ENCODE data around the gene ADGRG7. TPM values are rescaled to one million over a fixed set of nuclear protein-coding genes. Genes with fewer than 3 reads are reported as not detected.

The ADGRG7 gene
- total and polyA plus RNA-seq, 4 donors: 2.1 to 65.5 (median 13.7) TPM

DNA sequence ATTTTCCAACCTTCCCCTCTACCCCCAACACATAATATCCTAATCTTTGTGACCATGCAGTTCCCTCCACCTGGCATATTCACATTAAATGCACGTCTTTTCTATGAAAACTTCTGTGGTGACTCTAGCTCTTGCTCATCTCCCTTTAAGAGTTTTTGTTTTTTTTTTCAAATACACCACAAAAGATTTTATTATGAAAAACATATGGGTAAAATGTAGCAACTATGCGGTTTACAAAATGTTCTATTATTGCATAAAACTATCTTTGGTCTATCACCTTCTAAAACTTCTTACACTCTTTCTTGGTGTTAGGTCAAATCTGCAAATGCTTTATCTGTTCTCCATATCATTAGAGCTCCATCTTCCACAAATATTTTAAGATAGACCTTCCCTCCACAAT, 38.6 kb upstream of the ADGRG7 start (continued):
- TF ChIP-seq, protein P1, sequence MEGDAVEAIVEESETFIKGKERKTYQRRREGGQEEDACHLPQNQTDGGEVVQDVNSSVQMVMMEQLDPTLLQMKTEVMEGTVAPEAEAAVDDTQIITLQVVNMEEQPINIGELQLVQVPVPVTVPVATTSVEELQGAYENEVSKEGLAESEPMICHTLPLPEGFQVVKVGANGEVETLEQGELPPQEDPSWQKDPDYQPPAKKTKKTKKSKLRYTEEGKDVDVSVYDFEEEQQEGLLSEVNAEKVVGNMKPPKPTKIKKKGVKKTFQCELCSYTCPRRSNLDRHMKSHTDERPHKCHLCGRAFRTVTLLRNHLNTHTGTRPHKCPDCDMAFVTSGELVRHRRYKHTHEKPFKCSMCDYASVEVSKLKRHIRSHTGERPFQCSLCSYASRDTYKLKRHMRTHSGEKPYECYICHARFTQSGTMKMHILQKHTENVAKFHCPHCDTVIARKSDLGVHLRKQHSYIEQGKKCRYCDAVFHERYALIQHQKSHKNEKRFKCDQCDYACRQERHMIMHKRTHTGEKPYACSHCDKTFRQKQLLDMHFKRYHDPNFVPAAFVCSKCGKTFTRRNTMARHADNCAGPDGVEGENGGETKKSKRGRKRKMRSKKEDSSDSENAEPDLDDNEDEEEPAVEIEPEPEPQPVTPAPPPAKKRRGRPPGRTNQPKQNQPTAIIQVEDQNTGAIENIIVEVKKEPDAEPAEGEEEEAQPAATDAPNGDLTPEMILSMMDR (IDR thresholded peaks at IDR 0.05; ENCODE audit: low read depth, low read length, missing input control): no peak
- TF ChIP-seq FOXA2 (IDR thresholded peaks at IDR 0.05) (no peak), SP1 (IDR thresholded peaks at IDR 0.05) (no peak), HNF4A (conservative IDR thresholded peaks at IDR 0.05) (no peak), NR2F2 (IDR thresholded peaks at IDR 0.05) (no peak), RXRA (IDR thresholded peaks at IDR 0.05) (no peak), JUND (IDR thresholded peaks at IDR 0.05) (no peak), YY1 (IDR thresholded peaks at IDR 0.05) (no peak), EGR1 (IDR thresholded peaks at IDR 0.05; ENCODE audit: low read depth in 2 of 2) (no peak), HNF4G (IDR thresholded peaks at IDR 0.05) (no peak), GABPA (IDR thresholded peaks at IDR 0.05 in 1 of 2, conservative IDR thresholded peaks at IDR 0.05 in 1 of 2) (no peak)
- TF ChIP-seq, protein P2, sequence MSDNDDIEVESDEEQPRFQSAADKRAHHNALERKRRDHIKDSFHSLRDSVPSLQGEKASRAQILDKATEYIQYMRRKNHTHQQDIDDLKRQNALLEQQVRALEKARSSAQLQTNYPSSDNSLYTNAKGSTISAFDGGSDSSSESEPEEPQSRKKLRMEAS (IDR thresholded peaks at IDR 0.05): no peak

DNA sequence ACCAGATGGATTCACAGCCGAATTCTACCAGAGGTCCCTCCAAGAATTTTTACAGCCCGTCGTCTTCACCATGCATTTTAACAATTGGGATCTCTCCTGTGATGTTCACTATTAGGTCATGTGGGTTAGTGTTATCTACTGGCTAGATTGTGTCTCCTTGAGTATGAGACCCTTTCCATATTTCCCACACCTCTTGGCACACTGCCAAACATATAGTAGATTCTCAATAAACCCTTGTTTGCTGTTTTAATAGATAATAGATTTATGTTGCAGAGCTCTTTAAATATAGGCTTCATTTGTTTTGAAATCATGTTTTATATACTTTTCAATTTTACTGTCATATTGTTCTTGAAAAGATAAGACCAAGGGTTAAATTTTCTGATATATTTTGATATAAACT, 34.9 kb upstream of the ADGRG7 start:
- WGBS: 99% methylated on average over 3 of the region's 3 CpGs
- DNase-seq (ENCODE audit: low spot score): no peak
- TF ChIP-seq SP1 (IDR thresholded peaks at IDR 0.05): no peak
- no peak for TF ChIP-seq RAD21 (IDR thresholded peaks at IDR 0.05)
- TF ChIP-seq FOXA1 (IDR thresholded peaks at IDR 0.05): no peak
- no peak for TF ChIP-seq HNF4A (conservative IDR thresholded peaks at IDR 0.05)
- TF ChIP-seq, protein P2 (IDR thresholded peaks at IDR 0.05): no peak
- TF ChIP-seq RXRA (IDR thresholded peaks at IDR 0.05): no peak
- TF ChIP-seq, protein P3, sequence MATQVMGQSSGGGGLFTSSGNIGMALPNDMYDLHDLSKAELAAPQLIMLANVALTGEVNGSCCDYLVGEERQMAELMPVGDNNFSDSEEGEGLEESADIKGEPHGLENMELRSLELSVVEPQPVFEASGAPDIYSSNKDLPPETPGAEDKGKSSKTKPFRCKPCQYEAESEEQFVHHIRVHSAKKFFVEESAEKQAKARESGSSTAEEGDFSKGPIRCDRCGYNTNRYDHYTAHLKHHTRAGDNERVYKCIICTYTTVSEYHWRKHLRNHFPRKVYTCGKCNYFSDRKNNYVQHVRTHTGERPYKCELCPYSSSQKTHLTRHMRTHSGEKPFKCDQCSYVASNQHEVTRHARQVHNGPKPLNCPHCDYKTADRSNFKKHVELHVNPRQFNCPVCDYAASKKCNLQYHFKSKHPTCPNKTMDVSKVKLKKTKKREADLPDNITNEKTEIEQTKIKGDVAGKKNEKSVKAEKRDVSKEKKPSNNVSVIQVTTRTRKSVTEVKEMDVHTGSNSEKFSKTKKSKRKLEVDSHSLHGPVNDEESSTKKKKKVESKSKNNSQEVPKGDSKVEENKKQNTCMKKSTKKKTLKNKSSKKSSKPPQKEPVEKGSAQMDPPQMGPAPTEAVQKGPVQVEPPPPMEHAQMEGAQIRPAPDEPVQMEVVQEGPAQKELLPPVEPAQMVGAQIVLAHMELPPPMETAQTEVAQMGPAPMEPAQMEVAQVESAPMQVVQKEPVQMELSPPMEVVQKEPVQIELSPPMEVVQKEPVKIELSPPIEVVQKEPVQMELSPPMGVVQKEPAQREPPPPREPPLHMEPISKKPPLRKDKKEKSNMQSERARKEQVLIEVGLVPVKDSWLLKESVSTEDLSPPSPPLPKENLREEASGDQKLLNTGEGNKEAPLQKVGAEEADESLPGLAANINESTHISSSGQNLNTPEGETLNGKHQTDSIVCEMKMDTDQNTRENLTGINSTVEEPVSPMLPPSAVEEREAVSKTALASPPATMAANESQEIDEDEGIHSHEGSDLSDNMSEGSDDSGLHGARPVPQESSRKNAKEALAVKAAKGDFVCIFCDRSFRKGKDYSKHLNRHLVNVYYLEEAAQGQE (IDR thresholded peaks at IDR 0.05): no peak
- no peak for TF ChIP-seq HNF4G (IDR thresholded peaks at IDR 0.05)
- no peak for TF ChIP-seq EGR1 (IDR thresholded peaks at IDR 0.05; ENCODE audit: low read depth in 2 of 2)
- no peak for TF ChIP-seq JUND (IDR thresholded peaks at IDR 0.05)
- TF ChIP-seq, protein P4, sequence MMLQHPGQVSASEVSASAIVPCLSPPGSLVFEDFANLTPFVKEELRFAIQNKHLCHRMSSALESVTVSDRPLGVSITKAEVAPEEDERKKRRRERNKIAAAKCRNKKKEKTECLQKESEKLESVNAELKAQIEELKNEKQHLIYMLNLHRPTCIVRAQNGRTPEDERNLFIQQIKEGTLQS (IDR thresholded peaks at IDR 0.05): no peak
- TF ChIP-seq, protein P5, sequence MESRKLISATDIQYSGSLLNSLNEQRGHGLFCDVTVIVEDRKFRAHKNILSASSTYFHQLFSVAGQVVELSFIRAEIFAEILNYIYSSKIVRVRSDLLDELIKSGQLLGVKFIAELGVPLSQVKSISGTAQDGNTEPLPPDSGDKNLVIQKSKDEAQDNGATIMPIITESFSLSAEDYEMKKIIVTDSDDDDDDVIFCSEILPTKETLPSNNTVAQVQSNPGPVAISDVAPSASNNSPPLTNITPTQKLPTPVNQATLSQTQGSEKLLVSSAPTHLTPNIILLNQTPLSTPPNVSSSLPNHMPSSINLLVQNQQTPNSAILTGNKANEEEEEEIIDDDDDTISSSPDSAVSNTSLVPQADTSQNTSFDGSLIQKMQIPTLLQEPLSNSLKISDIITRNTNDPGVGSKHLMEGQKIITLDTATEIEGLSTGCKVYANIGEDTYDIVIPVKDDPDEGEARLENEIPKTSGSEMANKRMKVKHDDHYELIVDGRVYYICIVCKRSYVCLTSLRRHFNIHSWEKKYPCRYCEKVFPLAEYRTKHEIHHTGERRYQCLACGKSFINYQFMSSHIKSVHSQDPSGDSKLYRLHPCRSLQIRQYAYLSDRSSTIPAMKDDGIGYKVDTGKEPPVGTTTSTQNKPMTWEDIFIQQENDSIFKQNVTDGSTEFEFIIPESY (IDR thresholded peaks at IDR 0.05): no peak
- TF ChIP-seq GABPA (IDR thresholded peaks at IDR 0.05 in 1 of 2, conservative IDR thresholded peaks at IDR 0.05 in 1 of 2): no peak
- no peak for TF ChIP-seq TAF1 (conservative IDR thresholded peaks at IDR 0.05)
- TF ChIP-seq NR2F2 (IDR thresholded peaks at IDR 0.05): no peak
- H3K4me1 ChIP-seq (ENCODE audit: control insufficient read depth in 4 of 4, insufficient read depth in 4 of 4, low read length in 3 of 4): peaks cover 2 to 9% (median 5%) of the 10 kb centered on the region in 4 donors
- peaks cover 4 to 11% (median 6%) of the 10 kb centered on the region in 4 donors for H3K36me3 ChIP-seq (ENCODE audit: control insufficient read depth in 4 of 4, insufficient read depth in 3 of 4, low read depth in 1 of 4, low read length in 3 of 4)
- no peaks in the 10 kb centered on the region for H3K27me3 ChIP-seq (ENCODE audit: control insufficient read depth in 4 of 4, insufficient read depth in 4 of 4, low read length in 3 of 4)
- no peaks in the 10 kb centered on the region for H3K9me3 ChIP-seq (ENCODE audit: control insufficient read depth in 4 of 4, low read length in 3 of 4)
- no peak overlapping the region for H3K27ac ChIP-seq (ENCODE audit: low read depth in 1 of 2, low read length in 2 of 2)
- H3K9ac ChIP-seq (ENCODE audit: low read depth in 1 of 2, low read length in 2 of 2): no peak overlapping the region
- H3K4me3 ChIP-seq (ENCODE audit: low read depth in 1 of 3, low read length in 3 of 3): no peak overlapping the region

Measured in liver (tissue), 9 donors.